ENCODE data around the gene ETV4. TPM values are rescaled to one million over a fixed set of nuclear protein-coding genes. Genes with fewer than 3 reads are reported as not detected.

The ETV4 gene
- polyA plus RNA-seq, 1 of the 3 experiments (the other 2 are of a cell fraction): 33.2 TPM

- Histone ChIP-seq H2AFZ (ENCODE audit: low read depth) (no peak overlapping the region), H3K79me2 (ENCODE audit: insufficient read depth) (no peaks in the 10 kb centered on the region), H3F3A (replicated peaks; ENCODE audit: insufficient read depth) (no peaks in the 10 kb centered on the region), H3K4me2 (no peak overlapping the region), H3K36me3 (replicated peaks in 1 of 2; ENCODE audit: control insufficient read depth in 1 of 2, insufficient read depth in 2 of 2, low read length in 1 of 2) (no peaks in the 10 kb centered on the region), H3K27ac (ENCODE audit: low read depth in 2 of 2, low read length in 1 of 2) (no peak overlapping the region), H3K27me3 (ENCODE audit: insufficient read depth) (no peaks in the 10 kb centered on the region), H4K20me1 (ENCODE audit: insufficient read depth) (no peaks in the 10 kb centered on the region), H3K9me3 (no peaks in the 10 kb centered on the region), H3K4me1 (ENCODE audit: control insufficient read depth in 1 of 2, insufficient read depth in 2 of 2, low read depth in 1 of 2, low read length in 1 of 2) (no peaks in the 10 kb centered on the region), H3K4me3 (ENCODE audit: low read depth in 2 of 2, low read length in 1 of 2) (no peak overlapping the region), H3K9ac (no peak overlapping the region), H3K9me2 (no peaks in the 10 kb centered on the region)
- ChIA-PET CTCF (interaction anchor here (0.7 to 2.1 kb wide), 3 partner anchors 12 to 110 kb away, joined by 3 to 8 read pairs (median 8); no protein-coding TSS in a partner anchor), POLR2A (no interaction called here)
- WGBS (ENCODE audit: low lambda C conversion rate): 81% methylated on average over 15 of the region's 15 CpGs
- TF ChIP-seq MAX (IDR thresholded peaks at IDR 0.05; ENCODE audit: low read depth) (no peak), SMC3 (IDR thresholded peaks at IDR 0.05; ENCODE audit: low read depth, low read length) (no peak), CTCF (IDR thresholded peaks at IDR 0.05) (no peak), MEF2A (IDR thresholded peaks at IDR 0.05; ENCODE audit: borderline replicate concordance, low read depth) (no peak), NFIC (IDR thresholded peaks at IDR 0.05; ENCODE audit: borderline replicate concordance) (no peak), RCOR1 (IDR thresholded peaks at IDR 0.05; ENCODE audit: low read length) (no peak), YY1 (IDR thresholded peaks at IDR 0.05; ENCODE audit: low read depth) (no peak), ZBTB33 (IDR thresholded peaks at IDR 0.05; ENCODE audit: borderline replicate concordance, low read depth) (no peak), REST (IDR thresholded peaks at IDR 0.05; ENCODE audit: low read depth, low read length) (no peak), CHD2 (IDR thresholded peaks at IDR 0.05; ENCODE audit: low read length, partially characterized antibody) (no peak), PBX3 (IDR thresholded peaks at IDR 0.05) (no peak), FOXM1 (IDR thresholded peaks at IDR 0.05; ENCODE audit: low read depth) (no peak), GABPA (IDR thresholded peaks at IDR 0.05; ENCODE audit: low read depth) (no peak), IRF3 (IDR thresholded peaks at IDR 0.05; ENCODE audit: low read depth, low read length) (no peak), TCF12 (IDR thresholded peaks at IDR 0.05) (no peak), SIN3A (IDR thresholded peaks at IDR 0.05; ENCODE audit: borderline replicate concordance, low read depth, low read length) (no peak), RXRA (IDR thresholded peaks at IDR 0.05; ENCODE audit: borderline replicate concordance, low read depth) (no peak), EP300 (IDR thresholded peaks at IDR 0.05; ENCODE audit: borderline replicate concordance in 1 of 2, low read depth in 1 of 2, low read length in 1 of 2) (no peak), RFX5 (IDR thresholded peaks at IDR 0.05; ENCODE audit: low read length) (no peak)
- no peak for DNase-seq
These were observed 17.8 kb upstream of the ETV4 start for GRCh38 chr17:43563600-43564594.
